GM12873 (cell line): Measurements from ENCODE around the gene FOXO1.

Experiments used
- CTCF ChIP-seq: IDR thresholded peaks from 2 replicates; pipeline ENCODE4 v1.5.1; 2012; ENCODE audit warnings: low read depth, mild to moderate bottlenecking, moderate library complexity, low read length, control low read depth; ENCODE audit not compliant: insufficient read depth; ENCODE audit errors: missing control alignments

Gene FOXO1

GRCh38 chr13:40591091-40591490 is 75.3 kb downstream of the FOXO1 start:
- TF ChIP-seq CTCF = no peak

GRCh38 chr13:40590112-40590862 is 76.2 kb downstream of the FOXO1 start:
- no peak for TF ChIP-seq CTCF

GRCh38 chr13:40589285-40590109 is 76.9 kb downstream of the FOXO1 start:
- TF ChIP-seq CTCF = no peak

GRCh38 chr13:40588101-40588500 is 78.3 kb downstream of the FOXO1 start:
- no peak for TF ChIP-seq CTCF

- TF ChIP-seq CTCF = no peak
Observed at GRCh38 chr13:40586886-40587565, 79.4 kb downstream of the FOXO1 start.

- no peak for TF ChIP-seq CTCF
Observed at GRCh38 chr13:40585911-40586471, 80.5 kb downstream of the FOXO1 start.

- no peak for TF ChIP-seq CTCF
Observed at GRCh38 chr13:40583738-40584137, 82.7 kb downstream of the FOXO1 start.
